Measurements from ENCODE around the gene LRRC37A2. TPM values are rescaled to one million over a fixed set of nuclear protein-coding genes. Genes with fewer than 3 reads are reported as not detected.
"Not testable (repeated sequence)": the region's sequence is repeated elsewhere in the genome, so short reads cannot be mapped to it uniquely, and the experiment has no call there.

LRRC37A2 gene
- total RNA-seq, 1 donor from 2014 or later: 2.9 TPM

DNA sequence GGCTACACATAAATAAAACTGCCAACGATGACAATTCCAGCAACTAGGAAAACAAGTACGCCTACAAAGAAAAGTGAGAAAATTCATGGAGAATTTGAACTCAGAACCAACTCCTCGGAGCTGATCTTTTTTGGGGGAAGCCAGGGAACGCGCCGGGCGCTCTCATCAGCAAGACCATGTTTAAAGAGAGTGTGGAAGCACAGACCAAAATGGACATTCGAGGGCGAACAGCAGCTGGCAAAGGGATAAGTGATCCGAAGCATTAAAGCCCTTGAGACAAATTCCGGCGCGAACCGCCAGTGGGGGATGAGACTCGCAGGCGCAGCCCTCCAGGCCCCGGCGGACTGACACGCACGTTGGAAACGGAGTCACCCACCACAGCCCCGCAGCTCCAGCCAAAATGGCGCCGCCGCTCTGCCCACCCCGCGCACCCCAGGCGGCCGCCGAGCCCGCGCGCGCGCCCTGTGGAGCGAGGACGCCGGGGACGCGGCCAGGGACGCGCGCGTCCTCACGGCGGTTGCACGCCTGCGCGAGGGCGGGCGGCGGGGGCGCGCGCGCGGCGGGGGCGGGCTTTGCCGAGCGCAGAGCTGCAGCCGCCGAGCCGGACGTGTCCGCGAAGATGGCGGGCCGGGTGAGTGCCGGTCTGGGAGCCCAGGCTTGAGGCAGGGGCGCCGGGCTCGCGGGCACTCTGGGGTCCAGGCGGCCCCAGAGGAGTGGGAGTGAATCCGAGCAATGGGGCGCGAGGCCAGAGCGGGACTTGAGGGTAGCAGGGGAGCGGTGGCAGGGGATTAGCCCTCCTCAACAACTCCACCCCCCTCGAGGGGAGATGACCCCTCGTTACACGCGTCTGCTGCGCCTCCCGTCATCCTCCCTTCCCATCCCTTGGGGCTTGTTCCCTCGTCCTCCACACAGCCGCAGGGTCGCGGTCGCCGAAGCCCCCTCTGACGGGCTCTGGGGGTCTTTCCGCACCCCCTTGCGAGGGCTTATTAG is 78.2 kb downstream of the LRRC37A2 start, which contains the start of gene NSF:
TSS of gene NSF (plus strand) at position 513 of the 990 bp plus-strand sequence. CDS start at position 620, 107 bp downstream.
- DNase-seq (ENCODE audit: low spot score); intact Hi-C loops (cut with DNase I): not testable (repeated sequence)

DNA sequence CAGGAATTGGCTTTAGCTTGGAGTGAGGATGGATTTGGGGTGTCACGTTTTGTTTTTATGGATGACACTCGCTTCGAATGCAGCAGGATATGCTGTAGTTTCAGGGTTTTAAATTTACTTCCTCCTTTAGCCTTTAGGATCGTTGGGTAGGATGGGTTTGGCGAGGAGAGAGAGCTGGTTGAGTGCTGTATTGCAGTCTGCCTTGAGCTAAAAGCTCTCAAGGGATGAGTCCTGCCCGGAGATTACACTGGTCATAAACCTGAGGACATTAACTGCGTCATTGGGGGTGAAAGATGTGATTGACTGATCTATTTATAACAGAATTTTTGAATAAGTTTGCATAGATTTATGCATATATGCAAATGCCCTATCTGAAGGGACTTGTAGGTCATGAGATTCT is 79.1 kb downstream of the LRRC37A2 start:
- intact Hi-C loops (cut with DNase I); DNase-seq (ENCODE audit: low spot score): not testable (repeated sequence)

DNA sequence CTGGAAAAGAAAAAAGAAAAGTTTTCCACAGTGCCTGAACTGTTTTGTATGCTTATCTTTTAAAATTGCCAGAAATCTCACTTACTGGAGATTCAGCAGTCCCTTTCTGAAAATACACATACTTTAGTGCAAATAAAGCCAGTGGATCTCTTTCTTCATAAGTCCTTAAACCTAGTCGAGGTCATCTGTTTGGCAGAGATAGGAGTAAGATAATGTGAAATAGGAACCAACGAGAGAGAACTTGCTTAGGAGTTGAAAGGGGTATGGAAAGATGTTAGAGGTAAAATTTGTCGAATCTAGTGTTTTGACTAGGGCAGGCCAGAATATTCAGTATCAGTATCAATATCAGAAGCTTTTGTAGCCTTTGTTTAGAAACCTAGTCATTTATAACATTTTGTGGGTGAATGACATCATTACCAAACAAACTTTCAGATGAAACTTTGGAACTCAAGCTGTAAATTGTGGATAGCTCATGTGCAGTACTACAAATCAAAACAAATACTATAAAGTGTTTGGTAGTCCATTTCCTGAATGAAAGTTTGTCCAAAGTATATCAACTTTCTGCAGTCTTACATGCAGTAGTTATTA is 86.2 kb downstream of the LRRC37A2 start:
- DNase-seq (ENCODE audit: low spot score); intact Hi-C loops (cut with DNase I): not testable (repeated sequence)

DNA sequence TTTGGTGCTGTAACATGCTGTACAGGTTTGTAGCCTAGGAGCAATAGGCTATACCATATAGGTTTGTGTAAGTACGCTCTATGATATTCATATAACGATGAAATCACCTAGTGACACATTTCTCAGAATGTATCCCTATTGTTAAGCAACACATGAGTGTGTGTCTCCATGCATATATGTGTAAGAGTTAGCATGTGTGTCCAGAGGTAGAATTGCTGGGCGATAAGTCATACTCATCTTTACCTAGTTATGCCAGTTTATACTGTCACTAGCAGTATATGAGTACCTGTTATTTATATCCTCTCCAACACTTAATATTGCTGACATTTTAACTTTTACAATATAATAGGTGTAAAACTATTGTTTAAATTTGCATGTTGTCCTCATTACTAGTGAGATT is 88.5 kb downstream of the LRRC37A2 start:
- DNase-seq (ENCODE audit: low spot score); intact Hi-C loops (cut with DNase I): not testable (repeated sequence)

DNA sequence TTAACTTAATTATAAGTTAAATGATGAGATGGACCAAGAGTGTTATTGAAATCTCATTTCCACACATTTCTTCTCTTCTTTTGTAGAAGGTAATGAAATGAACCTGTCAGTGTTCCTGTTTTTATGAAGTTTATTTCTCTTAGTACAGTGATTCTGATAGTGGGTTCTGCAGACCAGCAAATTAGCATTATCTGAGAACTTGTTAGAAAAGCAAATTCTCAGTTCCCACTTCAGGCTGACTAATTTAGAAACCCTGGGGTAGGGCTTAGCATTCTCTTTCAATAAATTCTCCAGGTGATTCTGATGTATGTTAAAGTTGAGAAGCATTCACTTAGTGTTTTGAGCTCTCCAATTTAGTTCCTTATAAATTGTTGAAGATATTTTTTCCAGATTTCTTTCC is 90.9 kb downstream of the LRRC37A2 start:
- DNase-seq (ENCODE audit: low spot score); intact Hi-C loops (cut with DNase I): not testable (repeated sequence)

Other genes starting within 250 kb of the LRRC37A2 start
- 0.32 TPM for gene LRRC37A, start 217.3 kb upstream of the LRRC37A2 start, total RNA-seq
- gene ARL17B, start 150.7 kb upstream of the LRRC37A2 start, total RNA-seq: 6.0 TPM
- gene ARL17A, start 67.2 kb downstream of the LRRC37A2 start, total RNA-seq: 4.8 TPM
- gene NSF, start 78.2 kb downstream of the LRRC37A2 start, total RNA-seq: 19.2 TPM

Data from cardiac septum (tissue), 1 donor.